ENCODE measurements around the gene GATM. TPM values are rescaled to one million over a fixed set of nuclear protein-coding genes. Genes with fewer than 3 reads are reported as not detected.
A peak's percentile ranks its signal among the peaks of the same experiment; 100 is the strongest.

GATM gene, protein sequence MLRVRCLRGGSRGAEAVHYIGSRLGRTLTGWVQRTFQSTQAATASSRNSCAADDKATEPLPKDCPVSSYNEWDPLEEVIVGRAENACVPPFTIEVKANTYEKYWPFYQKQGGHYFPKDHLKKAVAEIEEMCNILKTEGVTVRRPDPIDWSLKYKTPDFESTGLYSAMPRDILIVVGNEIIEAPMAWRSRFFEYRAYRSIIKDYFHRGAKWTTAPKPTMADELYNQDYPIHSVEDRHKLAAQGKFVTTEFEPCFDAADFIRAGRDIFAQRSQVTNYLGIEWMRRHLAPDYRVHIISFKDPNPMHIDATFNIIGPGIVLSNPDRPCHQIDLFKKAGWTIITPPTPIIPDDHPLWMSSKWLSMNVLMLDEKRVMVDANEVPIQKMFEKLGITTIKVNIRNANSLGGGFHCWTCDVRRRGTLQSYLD
- not detected in 2 replicates for total RNA-seq
- long read RNA-seq: 0 reads

DNA sequence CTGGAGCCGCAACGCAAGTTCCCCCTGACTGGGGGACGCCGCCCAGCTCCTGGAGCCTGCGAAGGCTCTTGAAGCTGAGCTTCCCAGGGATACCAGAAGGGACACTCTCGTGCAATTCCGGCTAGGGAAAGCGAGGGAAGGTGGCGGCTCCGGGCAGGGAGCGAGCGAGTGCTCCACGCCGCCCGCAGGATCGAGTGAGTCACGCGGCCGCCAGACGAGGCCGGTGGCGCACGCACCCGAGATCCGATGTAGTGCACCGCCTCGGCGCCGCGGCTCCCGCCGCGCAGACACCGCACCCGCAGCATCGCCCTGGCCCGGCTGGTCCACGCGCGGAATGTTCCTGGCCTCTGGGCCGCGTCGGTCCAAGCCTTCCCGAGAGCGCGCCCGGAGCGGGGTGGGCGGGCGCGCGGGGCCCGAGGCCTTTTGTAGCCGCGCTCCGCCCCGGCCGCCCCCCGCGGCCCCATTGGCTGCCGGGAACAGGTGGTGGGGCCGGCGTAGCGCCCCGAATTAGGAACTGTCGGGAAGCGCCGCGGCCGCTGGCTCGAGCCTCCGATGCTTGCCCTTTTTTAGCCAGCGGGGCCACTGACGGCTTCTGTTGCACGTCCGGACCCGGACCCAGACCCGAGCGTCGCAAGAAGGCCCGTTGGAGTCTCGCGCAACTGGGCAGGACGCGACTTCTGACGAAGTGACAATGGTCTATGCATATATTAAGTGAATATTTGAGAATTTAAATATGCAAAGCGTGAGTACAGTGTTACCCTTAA is at the start of gene GATM:
Gene GATM, minus strand, starts transcription at position 396 of the 764 bp plus-strand sequence. Its CDS starts 91 bp downstream, at position 305.
- Mint-ChIP-seq H3K36me3 (ENCODE audit: unreplicated experiment) (no peaks in the 10 kb centered on the region), H3K27me3 (ENCODE audit: unreplicated experiment) (peaks cover 86% of the 10 kb centered on the region), H3K27ac (ENCODE audit: unreplicated experiment) (no peak within 1 kb of the TSS), H3K9me3 (ENCODE audit: unreplicated experiment) (no peaks in the 10 kb centered on the region), H3K4me3 (ENCODE audit: unreplicated experiment) (peak within 1 kb of the TSS; percentile 61), H3K4me1 (ENCODE audit: unreplicated experiment) (peaks cover 9% of the 10 kb centered on the region)
- TF ChIP-seq, protein P1, sequence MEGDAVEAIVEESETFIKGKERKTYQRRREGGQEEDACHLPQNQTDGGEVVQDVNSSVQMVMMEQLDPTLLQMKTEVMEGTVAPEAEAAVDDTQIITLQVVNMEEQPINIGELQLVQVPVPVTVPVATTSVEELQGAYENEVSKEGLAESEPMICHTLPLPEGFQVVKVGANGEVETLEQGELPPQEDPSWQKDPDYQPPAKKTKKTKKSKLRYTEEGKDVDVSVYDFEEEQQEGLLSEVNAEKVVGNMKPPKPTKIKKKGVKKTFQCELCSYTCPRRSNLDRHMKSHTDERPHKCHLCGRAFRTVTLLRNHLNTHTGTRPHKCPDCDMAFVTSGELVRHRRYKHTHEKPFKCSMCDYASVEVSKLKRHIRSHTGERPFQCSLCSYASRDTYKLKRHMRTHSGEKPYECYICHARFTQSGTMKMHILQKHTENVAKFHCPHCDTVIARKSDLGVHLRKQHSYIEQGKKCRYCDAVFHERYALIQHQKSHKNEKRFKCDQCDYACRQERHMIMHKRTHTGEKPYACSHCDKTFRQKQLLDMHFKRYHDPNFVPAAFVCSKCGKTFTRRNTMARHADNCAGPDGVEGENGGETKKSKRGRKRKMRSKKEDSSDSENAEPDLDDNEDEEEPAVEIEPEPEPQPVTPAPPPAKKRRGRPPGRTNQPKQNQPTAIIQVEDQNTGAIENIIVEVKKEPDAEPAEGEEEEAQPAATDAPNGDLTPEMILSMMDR (IDR thresholded peaks at IDR 0.05): peak; percentile 57
- peak; percentile 90 for DNase-seq (ENCODE audit: extremely low spot score, unreplicated experiment)

DNA sequence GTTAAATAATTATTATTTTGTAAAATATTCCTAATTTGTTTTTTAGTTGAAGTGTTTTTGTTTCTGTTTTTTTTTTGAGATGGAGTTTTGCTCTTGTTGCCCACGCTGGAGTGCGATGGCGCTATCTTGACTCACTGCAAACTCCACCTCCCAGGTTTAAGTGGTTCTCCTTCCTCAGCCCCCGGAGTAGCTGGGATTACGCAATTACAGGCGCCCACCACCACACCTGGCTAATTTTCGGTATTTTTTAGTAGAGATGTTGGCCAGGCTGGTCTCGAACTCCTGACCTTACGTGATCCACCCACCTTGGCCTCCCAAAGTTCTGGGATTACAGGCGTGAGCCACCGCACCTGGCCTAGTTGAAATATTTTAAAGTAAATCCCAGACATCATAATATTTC is 48.7 kb upstream of the GATM start:
- H3K36me3 Mint-ChIP-seq (ENCODE audit: unreplicated experiment): peaks cover 4% of the 10 kb centered on the region
- no peaks in the 10 kb centered on the region for H3K9me3 Mint-ChIP-seq (ENCODE audit: unreplicated experiment)
- TF ChIP-seq, protein P1 (IDR thresholded peaks at IDR 0.05): no peak

DNA sequence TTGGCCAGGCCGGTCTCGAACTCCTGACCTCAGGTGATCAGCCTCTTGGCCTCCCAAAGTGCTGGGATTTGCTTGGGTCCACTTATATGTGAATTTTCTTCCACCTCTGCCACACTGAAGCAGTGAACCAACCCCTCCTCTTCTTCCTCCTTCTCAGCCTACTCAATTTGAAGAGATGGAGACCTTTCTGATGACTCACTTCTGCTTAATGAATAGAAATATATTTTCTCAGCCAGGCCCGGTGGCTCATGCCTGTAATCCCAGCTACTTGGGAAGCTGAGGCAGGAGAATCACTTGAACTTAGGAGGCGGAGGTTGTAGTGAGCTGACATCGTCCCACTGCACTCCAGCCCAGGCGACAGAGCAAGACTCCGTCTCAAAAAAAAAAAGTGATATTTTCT is 46.8 kb upstream of the GATM start:
- H3K36me3 Mint-ChIP-seq (ENCODE audit: unreplicated experiment): peaks cover 9% of the 10 kb centered on the region
- TF ChIP-seq, protein P1 (IDR thresholded peaks at IDR 0.05): no peak
- no peaks in the 10 kb centered on the region for H3K4me1 Mint-ChIP-seq (ENCODE audit: unreplicated experiment)
- no peak overlapping the region for H3K27ac Mint-ChIP-seq (ENCODE audit: unreplicated experiment)
- H3K4me3 Mint-ChIP-seq (ENCODE audit: unreplicated experiment): no peak overlapping the region
- no peaks in the 10 kb centered on the region for H3K27me3 Mint-ChIP-seq (ENCODE audit: unreplicated experiment)
- H3K9me3 Mint-ChIP-seq (ENCODE audit: unreplicated experiment): no peaks in the 10 kb centered on the region
- DNase-seq (ENCODE audit: extremely low spot score, unreplicated experiment): no peak

More for the DNA sequence above, 48.7 kb upstream of the GATM start:
- no peak for DNase-seq (ENCODE audit: extremely low spot score, unreplicated experiment)
- Mint-ChIP-seq H3K4me1 (ENCODE audit: unreplicated experiment) (peaks cover 2% of the 10 kb centered on the region), H3K27ac (ENCODE audit: unreplicated experiment) (no peak overlapping the region), H3K27me3 (ENCODE audit: unreplicated experiment) (peaks cover 6% of the 10 kb centered on the region), H3K4me3 (ENCODE audit: unreplicated experiment) (no peak overlapping the region)

DNA sequence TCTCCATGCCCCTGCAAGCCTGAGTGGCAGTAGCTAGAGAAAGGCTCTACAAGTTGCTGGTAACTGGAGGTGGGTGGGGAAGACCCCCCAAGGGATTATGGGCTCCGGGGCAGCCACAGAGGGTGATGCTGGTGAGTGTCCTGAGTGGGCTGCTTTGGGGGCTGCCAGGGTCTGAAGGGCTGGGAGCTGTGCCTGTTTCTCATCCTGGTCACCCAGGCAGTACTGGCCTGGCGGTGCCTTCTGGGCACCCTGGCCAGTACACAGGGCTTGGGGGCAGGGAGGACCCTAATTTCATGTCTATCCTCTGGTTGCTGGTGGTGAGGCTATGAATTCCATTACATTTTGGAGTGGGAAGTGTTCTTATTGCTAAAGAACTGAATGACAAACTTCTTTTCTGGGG is 46.1 kb upstream of the GATM start:
- Mint-ChIP-seq H3K27me3 (ENCODE audit: unreplicated experiment) (no peaks in the 10 kb centered on the region), H3K27ac (ENCODE audit: unreplicated experiment) (no peak overlapping the region), H3K9me3 (ENCODE audit: unreplicated experiment) (no peaks in the 10 kb centered on the region), H3K4me1 (ENCODE audit: unreplicated experiment) (no peaks in the 10 kb centered on the region), H3K4me3 (ENCODE audit: unreplicated experiment) (no peak overlapping the region), H3K36me3 (ENCODE audit: unreplicated experiment) (peaks cover 13% of the 10 kb centered on the region)
- TF ChIP-seq, protein P1 (IDR thresholded peaks at IDR 0.05): no peak
- DNase-seq (ENCODE audit: extremely low spot score, unreplicated experiment): no peak
